Measurements from ENCODE around the gene PSEN1. TPM values are rescaled to one million over a fixed set of nuclear protein-coding genes. Genes with fewer than 3 reads are reported as not detected.
A peak's percentile ranks its signal among the peaks of the same experiment; 100 is the strongest.
"Not testable (repeated sequence)": the region's sequence is repeated elsewhere in the genome, so short reads cannot be mapped to it uniquely, and the experiment has no call there.

The PSEN1 gene
- total RNA-seq, 2 experiments from 2014 or later, result 38.5 to 43.0 TPM

DNA sequence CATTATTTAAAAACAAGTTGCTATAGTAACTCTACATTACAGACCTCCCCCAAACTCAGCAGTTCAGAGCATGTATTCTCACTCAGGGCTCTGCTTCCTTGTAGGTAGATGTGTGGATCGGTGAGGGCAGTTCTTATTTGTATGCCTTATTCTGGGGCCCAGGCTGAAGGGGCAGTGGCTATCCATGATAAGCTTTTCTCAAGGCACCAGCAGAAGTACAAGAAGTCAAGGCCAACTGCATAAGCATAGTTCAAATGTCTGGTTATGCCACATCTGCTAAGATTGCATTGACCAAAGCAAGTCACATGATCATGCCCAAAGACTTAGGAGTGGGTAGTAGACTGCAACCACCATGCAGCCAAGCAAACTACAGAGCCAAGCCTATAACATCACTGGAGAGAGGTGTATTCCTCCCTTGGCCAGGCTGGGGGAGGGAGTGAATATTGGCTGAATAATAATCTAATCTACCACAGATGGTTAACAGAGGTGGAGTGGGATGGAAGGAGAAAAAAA is 4.6 kb downstream of the PSEN1 start:
- DNase-seq (no peak), ATAC-seq (ENCODE audit: low read depth) (no peak)
- H3K27ac Mint-ChIP-seq, result peak overlapping the region; percentile 6
- peaks cover 21% of the 10 kb centered on the region for H3K4me1 Mint-ChIP-seq
- no peaks in the 10 kb centered on the region for H3K27me3 Mint-ChIP-seq
- no peak overlapping the region for H3K4me3 Mint-ChIP-seq
- H3K36me3 Mint-ChIP-seq, result peaks cover 13% of the 10 kb centered on the region
- POLR2A ChIA-PET, result interaction anchor here (0.7 kb wide), 1 partner anchor 635 kb away, joined by 4 read pairs; no protein-coding TSS in a partner anchor
- no peaks in the 10 kb centered on the region for H3K9me3 Mint-ChIP-seq

DNA sequence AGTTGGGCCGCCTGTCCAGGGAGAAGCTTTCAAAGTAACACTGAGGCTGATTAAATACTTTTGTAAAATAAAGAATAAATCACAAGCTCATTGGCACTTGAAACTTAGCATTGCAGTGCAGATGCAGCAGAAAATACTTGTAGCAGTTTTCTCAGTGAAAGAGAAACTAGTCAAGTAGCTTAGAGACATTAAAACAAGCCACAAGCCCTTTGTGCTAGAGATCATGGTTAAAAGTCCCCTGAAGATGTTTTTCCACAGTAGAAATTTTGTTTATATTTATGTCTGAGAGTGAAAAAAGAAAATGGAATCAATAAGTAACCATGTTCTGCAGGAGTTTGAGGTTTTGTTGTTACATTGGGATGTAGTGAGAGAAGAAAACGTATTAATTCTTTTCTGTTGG is 5.9 kb downstream of the PSEN1 start:
- no peak overlapping the region for H3K27ac Mint-ChIP-seq
- peaks cover 19% of the 10 kb centered on the region for H3K4me1 Mint-ChIP-seq
- H3K4me3 Mint-ChIP-seq, result no peak overlapping the region
- H3K27me3 Mint-ChIP-seq, result no peaks in the 10 kb centered on the region
- POLR2A ChIA-PET, result interaction anchor here (1.0 kb wide), 1 partner anchor 10 kb away, joined by 6 read pairs; no protein-coding TSS in a partner anchor
- ATAC-seq (ENCODE audit: low read depth) (no peak), DNase-seq (no peak)
- H3K36me3 Mint-ChIP-seq, result peaks cover 11% of the 10 kb centered on the region
- no peaks in the 10 kb centered on the region for H3K9me3 Mint-ChIP-seq

DNA sequence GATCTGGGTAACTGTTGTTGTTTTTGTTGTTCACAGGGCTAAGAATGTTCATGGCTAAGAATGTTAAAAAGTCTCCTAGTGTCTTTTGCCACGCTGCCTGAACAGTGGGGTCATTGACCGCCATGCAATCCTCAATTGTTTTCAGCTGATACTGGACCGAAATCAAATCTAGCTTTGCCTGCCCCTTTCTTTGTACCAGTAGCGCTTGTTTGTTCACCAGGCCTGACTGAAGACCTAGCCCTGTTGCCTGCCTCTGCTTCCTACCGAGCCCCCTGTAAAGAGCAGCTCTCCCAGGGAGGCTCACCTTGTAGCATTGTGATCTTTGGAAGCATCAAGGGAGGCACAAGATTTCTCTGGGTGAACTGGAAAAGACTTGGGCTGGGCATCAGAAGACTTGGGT is 6.7 kb downstream of the PSEN1 start:
- Mint-ChIP-seq H3K27me3 (no peaks in the 10 kb centered on the region), H3K4me1 (peaks cover 15% of the 10 kb centered on the region), H3K36me3 (peaks cover 8% of the 10 kb centered on the region), H3K9me3 (no peaks in the 10 kb centered on the region), H3K4me3 (no peak overlapping the region), H3K27ac (no peak overlapping the region)
- DNase-seq (no peak), ATAC-seq (ENCODE audit: low read depth) (no peak)
- POLR2A ChIA-PET, result interaction anchor here (1.0 kb wide), 1 partner anchor 9 kb away, joined by 6 read pairs; no protein-coding TSS in a partner anchor

DNA sequence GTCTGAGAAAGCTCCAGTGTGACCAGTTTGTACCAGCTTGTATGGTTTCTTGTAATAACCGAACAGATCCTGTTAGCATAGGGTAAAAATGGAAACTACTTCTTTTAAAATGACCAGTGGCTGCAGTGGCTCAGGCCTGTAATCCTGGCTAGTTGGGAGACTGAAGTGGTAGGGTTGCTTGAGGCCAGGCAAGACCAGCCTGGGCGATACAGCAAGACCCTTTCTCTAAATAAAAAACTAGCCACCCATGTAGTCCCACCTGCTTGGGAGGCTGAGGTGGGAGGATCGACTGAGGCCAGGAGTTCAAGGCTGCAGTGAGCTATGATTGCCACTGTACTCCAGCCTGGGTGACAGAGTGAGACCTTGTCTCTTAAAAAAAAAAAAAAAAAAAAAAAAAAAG is 7.3 kb downstream of the PSEN1 start:
- H3K4me3 Mint-ChIP-seq, result no peak overlapping the region
- H3K27ac Mint-ChIP-seq, result no peak overlapping the region
- no peaks in the 10 kb centered on the region for H3K9me3 Mint-ChIP-seq
- POLR2A ChIA-PET, result no interaction called here
- H3K4me1 Mint-ChIP-seq, result peaks cover 15% of the 10 kb centered on the region
- no peaks in the 10 kb centered on the region for H3K27me3 Mint-ChIP-seq
- H3K36me3 Mint-ChIP-seq, result peaks cover 11% of the 10 kb centered on the region
- ATAC-seq (ENCODE audit: low read depth), result no peak
- no peak for DNase-seq

DNA sequence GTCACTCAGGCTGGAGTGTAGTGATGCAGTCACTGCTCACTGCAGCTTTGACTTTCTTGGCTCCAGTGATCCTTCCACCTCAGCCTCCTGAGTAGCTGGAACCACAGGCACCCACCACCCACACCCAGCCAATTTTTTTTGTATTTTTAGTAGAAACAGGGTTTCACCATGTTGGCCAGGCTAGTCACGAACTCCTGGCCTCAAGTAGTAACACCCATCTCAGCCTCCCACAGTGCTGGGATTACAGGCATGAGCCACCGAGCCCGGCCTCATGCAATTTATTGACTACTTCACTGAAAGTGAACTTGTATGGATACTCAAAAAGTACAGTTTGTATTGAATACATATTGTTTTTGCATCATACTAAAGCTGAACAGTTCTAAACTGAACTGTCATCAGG is 9.1 kb downstream of the PSEN1 start:
- Mint-ChIP-seq H3K36me3 (peaks cover 14% of the 10 kb centered on the region), H3K27ac (no peak overlapping the region), H3K4me1 (peaks cover 15% of the 10 kb centered on the region), H3K27me3 (no peaks in the 10 kb centered on the region), H3K4me3 (no peak overlapping the region), H3K9me3 (no peaks in the 10 kb centered on the region)
- DNase-seq, result no peak
- ATAC-seq (ENCODE audit: low read depth), result no peak
- POLR2A ChIA-PET, result no interaction called here

DNA sequence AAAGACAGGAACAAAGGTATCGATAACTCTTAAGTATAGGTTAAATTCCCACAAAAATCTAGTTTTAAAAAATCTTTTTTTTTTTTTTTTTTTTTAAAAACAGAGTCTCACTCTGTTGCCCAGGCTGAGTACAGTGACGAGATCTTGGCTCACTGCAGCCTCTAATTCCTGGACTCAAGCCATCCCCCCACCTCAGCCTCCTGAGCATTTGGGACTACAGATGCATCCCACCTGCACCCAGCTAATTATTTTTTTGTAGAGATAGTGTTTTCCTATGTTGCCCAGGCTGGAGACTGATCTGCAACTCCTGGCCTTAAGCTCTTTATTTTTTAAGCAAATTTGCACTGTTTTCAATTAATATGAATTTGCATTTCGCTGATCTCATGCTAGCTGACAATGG is 9.8 kb downstream of the PSEN1 start:
- ATAC-seq (ENCODE audit: low read depth), result no peak
- Mint-ChIP-seq H3K9me3 (no peaks in the 10 kb centered on the region), H3K27me3 (no peaks in the 10 kb centered on the region), H3K4me1 (peaks cover 11% of the 10 kb centered on the region), H3K4me3 (no peak overlapping the region), H3K36me3 (peaks cover 12% of the 10 kb centered on the region), H3K27ac (no peak overlapping the region)
- no peak for DNase-seq
- POLR2A ChIA-PET, result no interaction called here

DNA sequence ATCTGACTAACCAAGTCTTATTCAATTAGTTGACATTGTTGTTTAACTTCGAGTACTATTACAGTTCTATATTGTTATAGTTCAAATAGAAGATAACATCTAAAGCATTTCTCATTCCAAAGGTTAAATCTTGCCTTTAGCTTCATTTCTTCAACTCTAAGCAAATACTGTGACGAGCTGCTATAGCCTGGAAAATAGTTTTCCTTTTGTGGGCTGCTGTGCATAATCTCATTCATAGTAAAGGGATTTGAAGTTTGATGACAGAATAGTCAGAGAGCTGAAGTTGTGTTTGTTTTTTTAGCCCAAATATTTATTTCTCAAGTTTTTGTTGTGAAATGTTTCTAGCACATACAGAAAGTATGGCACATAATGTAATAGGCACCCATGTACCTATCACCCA is 13.4 kb downstream of the PSEN1 start:
- Mint-ChIP-seq H3K9me3 (no peaks in the 10 kb centered on the region), H3K27ac (no peak overlapping the region), H3K36me3 (peaks cover 20% of the 10 kb centered on the region), H3K27me3 (no peaks in the 10 kb centered on the region), H3K4me3 (no peak overlapping the region), H3K4me1 (peaks cover 4% of the 10 kb centered on the region)
- no peak for DNase-seq
- POLR2A ChIA-PET, result no interaction called here
- ATAC-seq (ENCODE audit: low read depth), result no peak

DNA sequence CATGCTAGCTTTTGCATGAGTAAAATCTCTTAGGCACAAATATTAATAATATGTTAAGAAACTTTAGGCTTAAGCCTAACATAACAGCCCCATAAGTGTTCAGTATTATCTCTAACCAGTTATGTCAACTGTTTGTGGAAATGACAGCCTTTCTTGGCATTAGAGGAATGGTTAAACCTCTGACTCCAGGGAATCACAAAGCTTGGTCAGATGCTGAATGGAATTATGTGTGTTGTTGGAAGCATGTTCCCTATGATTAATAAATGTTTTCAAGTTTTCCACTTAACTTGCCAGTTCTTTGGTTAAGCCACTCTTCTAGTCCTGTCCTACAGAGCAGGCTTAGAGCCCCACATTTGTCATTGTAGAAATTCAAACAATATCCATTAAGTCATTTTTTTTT is 17.0 kb downstream of the PSEN1 start:
- Mint-ChIP-seq H3K4me3 (no peak overlapping the region), H3K27me3 (no peaks in the 10 kb centered on the region), H3K27ac (no peak overlapping the region), H3K4me1 (no peaks in the 10 kb centered on the region), H3K9me3 (no peaks in the 10 kb centered on the region), H3K36me3 (peaks cover 26% of the 10 kb centered on the region)
- ATAC-seq (ENCODE audit: low read depth) (no peak), DNase-seq (no peak)
- POLR2A ChIA-PET, result no interaction called here

DNA sequence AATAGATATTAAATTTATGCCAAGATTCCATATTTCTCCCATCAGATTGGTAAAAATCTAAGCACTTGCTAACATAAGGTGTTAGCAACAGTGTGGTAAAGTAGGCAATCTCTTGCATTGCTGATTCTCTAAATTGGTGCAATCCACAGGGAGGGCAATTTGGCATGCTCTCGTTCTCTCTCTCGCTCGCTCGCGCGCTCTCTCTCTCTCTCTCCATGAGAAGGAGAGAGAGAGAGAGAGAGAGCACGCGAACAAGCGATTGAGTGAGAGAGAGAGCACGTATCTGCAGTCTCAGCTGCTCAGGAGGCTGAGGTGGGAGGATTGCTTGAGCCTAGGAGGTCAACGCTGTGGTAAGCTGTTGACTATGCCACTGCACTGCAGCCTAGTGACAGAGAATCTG is 25.9 kb downstream of the PSEN1 start:
- POLR2A ChIA-PET, result no interaction called here
- H3K36me3 Mint-ChIP-seq, result peaks cover 24% of the 10 kb centered on the region
- no peaks in the 10 kb centered on the region for H3K27me3 Mint-ChIP-seq
- ATAC-seq (ENCODE audit: low read depth) (no peak), DNase-seq (no peak)
- no peaks in the 10 kb centered on the region for H3K9me3 Mint-ChIP-seq
- H3K4me1 Mint-ChIP-seq, result peaks cover 3% of the 10 kb centered on the region
- no peak overlapping the region for H3K27ac Mint-ChIP-seq
- H3K4me3 Mint-ChIP-seq, result no peak overlapping the region

DNA sequence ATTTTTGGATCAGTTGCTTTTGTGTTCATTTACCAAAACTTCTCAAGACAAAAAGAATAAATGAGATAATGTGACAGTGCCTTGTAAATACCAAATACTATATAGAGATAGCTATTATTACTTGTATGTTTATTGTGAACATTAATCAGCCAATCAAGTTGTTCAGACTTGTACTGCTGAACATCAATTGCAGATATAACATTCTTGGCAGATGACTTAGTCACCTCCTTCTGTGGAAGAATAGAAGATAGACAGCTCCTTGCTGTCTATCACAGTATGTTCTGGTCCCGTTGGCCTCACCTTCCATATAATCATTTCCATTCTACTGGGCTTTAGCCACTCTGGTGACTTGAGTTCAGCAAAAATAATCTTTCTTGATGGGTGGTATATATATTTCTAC is 30.1 kb downstream of the PSEN1 start:
- ATAC-seq (ENCODE audit: low read depth) (no peak), DNase-seq (no peak)
- H3K27ac Mint-ChIP-seq, result no peak overlapping the region
- peaks cover 18% of the 10 kb centered on the region for H3K36me3 Mint-ChIP-seq
- H3K4me3 Mint-ChIP-seq, result no peak overlapping the region
- no peaks in the 10 kb centered on the region for H3K27me3 Mint-ChIP-seq
- POLR2A ChIA-PET, result no interaction called here
- H3K4me1 Mint-ChIP-seq, result no peaks in the 10 kb centered on the region
- H3K9me3 Mint-ChIP-seq, result no peaks in the 10 kb centered on the region

DNA sequence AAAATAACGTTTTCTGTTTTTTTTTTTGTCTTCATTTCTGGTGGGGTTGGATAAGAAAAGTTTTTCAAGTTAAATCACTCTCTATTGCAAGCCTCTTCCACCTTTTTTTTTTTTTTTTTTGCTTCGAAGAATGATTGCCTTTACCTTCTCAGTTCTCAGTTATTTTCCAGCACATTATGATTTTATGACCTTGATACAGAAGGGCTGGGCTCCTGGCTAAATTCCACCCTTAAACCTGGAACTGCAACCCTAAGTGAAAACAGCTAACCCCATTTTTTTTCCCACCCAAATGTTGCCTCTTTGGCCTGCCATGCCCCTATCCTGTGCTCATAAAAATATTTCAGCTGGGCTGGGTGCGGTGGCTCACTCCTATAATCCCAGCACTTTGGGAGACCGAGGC is 31.4 kb downstream of the PSEN1 start:
- Mint-ChIP-seq H3K4me1 (no peaks in the 10 kb centered on the region), H3K36me3 (peaks cover 19% of the 10 kb centered on the region), H3K4me3 (no peak overlapping the region), H3K27ac (no peak overlapping the region), H3K9me3 (no peaks in the 10 kb centered on the region), H3K27me3 (no peaks in the 10 kb centered on the region)
- POLR2A ChIA-PET, result no interaction called here
- DNase-seq (no peak), ATAC-seq (ENCODE audit: low read depth) (no peak)

DNA sequence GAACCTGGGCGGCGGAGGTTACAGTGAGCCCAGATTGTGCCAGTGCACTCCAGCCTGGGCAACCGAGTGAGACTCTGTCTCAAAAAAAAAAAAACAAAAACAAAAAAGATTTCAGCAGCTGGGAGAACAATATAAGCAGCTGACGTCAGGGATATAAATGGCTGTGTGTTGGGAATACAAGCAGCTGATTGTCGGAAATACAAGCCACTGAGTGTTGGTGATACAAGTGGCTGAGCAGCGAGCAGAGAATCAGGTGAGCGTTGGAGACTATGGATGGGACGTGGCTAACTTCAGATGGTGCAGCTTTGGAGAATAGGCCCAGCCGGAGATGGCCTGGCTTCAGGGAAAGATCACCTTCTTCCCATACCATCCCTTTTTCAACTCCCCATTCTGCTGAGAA is 32.0 kb downstream of the PSEN1 start:
- H3K27me3 Mint-ChIP-seq, result no peaks in the 10 kb centered on the region

DNA sequence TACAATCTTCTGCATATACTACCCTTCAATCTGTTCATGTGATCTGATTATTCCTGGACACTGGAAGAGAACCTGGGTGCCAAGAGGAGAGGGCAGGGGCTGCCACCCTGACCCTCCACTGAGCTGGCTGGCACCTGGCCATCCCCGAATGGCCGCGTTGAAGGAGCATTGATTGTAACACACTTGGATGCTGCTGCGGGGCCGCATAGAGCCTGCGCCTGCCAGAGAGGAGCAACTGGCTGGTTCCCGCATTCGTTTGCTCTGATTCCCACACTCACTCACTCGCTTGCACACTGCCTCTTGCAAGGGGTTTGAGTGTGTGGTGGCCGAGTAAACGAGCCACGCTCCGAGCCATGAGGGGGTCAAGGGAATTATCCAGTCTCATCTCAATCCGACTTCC is 32.4 kb downstream of the PSEN1 start:
- POLR2A ChIA-PET, result no interaction called here
- Mint-ChIP-seq H3K27ac (no peak overlapping the region), H3K4me1 (no peaks in the 10 kb centered on the region), H3K9me3 (no peaks in the 10 kb centered on the region), H3K4me3 (no peak overlapping the region), H3K27me3 (no peaks in the 10 kb centered on the region), H3K36me3 (peaks cover 18% of the 10 kb centered on the region)
- DNase-seq (no peak), ATAC-seq (ENCODE audit: low read depth) (no peak)

More for the DNA sequence above, 32.0 kb downstream of the PSEN1 start:
- no peaks in the 10 kb centered on the region for H3K4me1 Mint-ChIP-seq
- H3K27ac Mint-ChIP-seq, result no peak overlapping the region
- ATAC-seq (ENCODE audit: low read depth) (no peak), DNase-seq (no peak)
- POLR2A ChIA-PET, result no interaction called here
- H3K36me3 Mint-ChIP-seq, result peaks cover 21% of the 10 kb centered on the region
- no peak overlapping the region for H3K4me3 Mint-ChIP-seq
- H3K9me3 Mint-ChIP-seq, result no peaks in the 10 kb centered on the region

DNA sequence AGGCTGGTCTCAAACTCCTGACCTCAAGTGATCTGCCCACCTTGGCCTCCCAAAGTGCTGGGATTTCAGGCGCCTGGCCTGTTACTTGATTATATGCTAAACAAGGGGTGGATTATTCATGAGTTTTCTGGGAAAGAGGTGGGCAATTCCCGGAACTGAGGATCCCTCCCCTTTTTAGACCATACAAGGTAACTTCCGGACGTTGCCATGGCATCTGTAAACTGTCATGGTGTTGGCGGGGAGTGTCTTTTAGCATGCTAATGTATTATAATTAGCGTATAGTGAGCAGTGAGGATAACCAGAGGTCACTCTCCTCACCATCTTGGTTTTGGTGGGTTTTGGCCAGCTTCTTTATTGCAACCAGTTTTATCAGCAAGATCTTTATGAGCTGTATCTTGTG is 33.5 kb downstream of the PSEN1 start:
- H3K27ac Mint-ChIP-seq; H3K27me3 Mint-ChIP-seq; POLR2A ChIA-PET; ATAC-seq (ENCODE audit: low read depth); H3K4me3 Mint-ChIP-seq; H3K4me1 Mint-ChIP-seq; H3K9me3 Mint-ChIP-seq; DNase-seq: not testable (repeated sequence)
- peaks cover 26% of the 10 kb centered on the region for H3K36me3 Mint-ChIP-seq

DNA sequence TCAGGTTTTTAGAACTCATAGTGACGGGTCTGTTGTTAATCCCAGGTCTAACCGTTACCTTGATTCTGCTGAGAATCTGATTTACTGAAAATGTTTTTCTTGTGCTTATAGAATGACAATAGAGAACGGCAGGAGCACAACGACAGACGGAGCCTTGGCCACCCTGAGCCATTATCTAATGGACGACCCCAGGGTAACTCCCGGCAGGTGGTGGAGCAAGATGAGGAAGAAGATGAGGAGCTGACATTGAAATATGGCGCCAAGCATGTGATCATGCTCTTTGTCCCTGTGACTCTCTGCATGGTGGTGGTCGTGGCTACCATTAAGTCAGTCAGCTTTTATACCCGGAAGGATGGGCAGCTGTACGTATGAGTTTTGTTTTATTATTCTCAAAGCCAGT is 34.4 kb downstream of the PSEN1 start:
- POLR2A ChIA-PET, result no interaction called here
- Mint-ChIP-seq H3K27me3 (no peaks in the 10 kb centered on the region), H3K27ac (no peak overlapping the region), H3K4me1 (no peaks in the 10 kb centered on the region), H3K4me3 (no peak overlapping the region), H3K9me3 (no peaks in the 10 kb centered on the region), H3K36me3 (peaks cover 26% of the 10 kb centered on the region)
- ATAC-seq (ENCODE audit: low read depth) (no peak), DNase-seq (no peak)
